ENCODE data around the gene OAF. TPM values are rescaled to one million over a fixed set of nuclear protein-coding genes. Genes with fewer than 3 reads are reported as not detected.

OAF gene
- total and polyA plus RNA-seq, 11 donors = 10.3 to 41.9 (median 19.9) TPM

- ATAC-seq = no peak
These were observed 17.8 kb upstream of the OAF start for GRCh38 chr11:120192831-120193625.

GRCh38 chr11:120194166-120194565 is 16.7 kb upstream of the OAF start:
- DNase-seq = peak in 2 of 5 donors; percentile 16 to 21
- no peak for TF ChIP-seq POLR2A (IDR thresholded peaks at IDR 0.05)
- no peak for TF ChIP-seq CTCF (IDR thresholded peaks at IDR 0.05)

More at GRCh38 chr11:120192831-120193625, 17.8 kb upstream of the OAF start:
- DNase-seq = peak in 2 of 5 donors; percentile 18 to 45
- no peak overlapping the region for H3K4me3 ChIP-seq
- H3K9me3 ChIP-seq = no peaks in the 10 kb centered on the region
- TF ChIP-seq POLR2A (IDR thresholded peaks at IDR 0.05) (no peak), CTCF (IDR thresholded peaks at IDR 0.05) (no peak)
- no peak overlapping the region for H3K27ac ChIP-seq
- H3K27me3 ChIP-seq = peaks cover 0 to 5% (median 0%) of the 10 kb centered on the region in 9 donors
- 72 to 88% (median 75%) methylated on average over 6 to 15 of the region's 15 CpGs for WGBS, 4 donors
- intact Hi-C loops (cut with DNase I) = no loop called here
- no peaks in the 10 kb centered on the region for H3K36me3 ChIP-seq
- H3K4me1 ChIP-seq = peaks cover 0 to 21% (median 1%) of the 10 kb centered on the region in 12 donors

GRCh38 chr11:120195601-120196320 is 15.1 kb upstream of the OAF start:
- no peaks in the 10 kb centered on the region for H3K9me3 ChIP-seq
- no peaks in the 10 kb centered on the region for H3K36me3 ChIP-seq
- 74 to 82% (median 80%) methylated on average over 13 of the region's 13 CpGs for WGBS, 4 donors
- H3K27ac ChIP-seq = no peak overlapping the region
- TF ChIP-seq CTCF (IDR thresholded peaks at IDR 0.05) (no peak), POLR2A (IDR thresholded peaks at IDR 0.05) (no peak)
- ATAC-seq (no peak), DNase-seq (peak in 2 of 5 donors; percentile 16 to 26)
- intact Hi-C loops (cut with DNase I) = no loop called here
- no peaks in the 10 kb centered on the region for H3K27me3 ChIP-seq
- no peak overlapping the region for H3K4me3 ChIP-seq
- peaks cover 0 to 14% (median 0%) of the 10 kb centered on the region in 12 donors for H3K4me1 ChIP-seq

More at GRCh38 chr11:120194166-120194565, 16.7 kb upstream of the OAF start:
- Histone ChIP-seq H3K27me3 (peaks cover 0 to 4% (median 0%) of the 10 kb centered on the region in 9 donors), H3K36me3 (no peaks in the 10 kb centered on the region), H3K4me3 (no peak overlapping the region), H3K9me3 (no peaks in the 10 kb centered on the region), H3K4me1 (peaks cover 0 to 14% (median 0%) of the 10 kb centered on the region in 12 donors), H3K27ac (no peak overlapping the region)
- ATAC-seq = no peak
- WGBS, 4 donors = 94 to 99% (median 97%) methylated on average over 2 to 4 of the region's 4 CpGs
- intact Hi-C loops (cut with DNase I) = no loop called here

- DNase-seq (peak in 2 of 5 donors; percentile 4 to 20), ATAC-seq (no peak)
- Histone ChIP-seq H3K4me1 (peaks cover 0 to 14% (median 0%) of the 10 kb centered on the region in 12 donors), H3K4me3 (no peak overlapping the region), H3K27ac (peak overlapping the region in 6 of 12 donors; percentile 22 to 57 (median 36)), H3K36me3 (no peaks in the 10 kb centered on the region), H3K9me3 (no peaks in the 10 kb centered on the region), H3K27me3 (no peaks in the 10 kb centered on the region)
- 84 to 90% (median 90%) methylated on average over 6 of the region's 6 CpGs for WGBS, 4 donors
- TF ChIP-seq CTCF (IDR thresholded peaks at IDR 0.05) (no peak), POLR2A (IDR thresholded peaks at IDR 0.05) (no peak)
- intact Hi-C loops (cut with DNase I) = no loop called here
These were observed 14.0 kb upstream of the OAF start for GRCh38 chr11:120196826-120197225.

Measured in heart left ventricle (tissue), 16 donors.